GM12878 (cell line): ENCODE measurements around the gene FLT3LG. TPM values are rescaled to one million over a fixed set of nuclear protein-coding genes. Genes with fewer than 3 reads are reported as not detected.
A peak's percentile ranks its signal among the peaks of the same experiment; 100 is the strongest.

Experiments
- DPF2 ChIP-seq: fragments of 450-650 bp; IDR thresholded peaks from 2 replicates; pipeline ENCODE4 v1.6.1; 2017; ENCODE audit warnings: mild to moderate bottlenecking
- EGR1 ChIP-seq, 2 experiments: IDR thresholded peaks; 1 replicate in 1 of 2; 2 replicates in 1 of 2; pipeline ENCODE4 v1.6.1; 2011 to 2012; ENCODE audit warnings: low read depth in 2 of 2, low read length in 2 of 2, borderline replicate concordance in 1 of 2, mild to moderate bottlenecking in 1 of 2, moderate library complexity in 1 of 2
- GABPA ChIP-seq: IDR thresholded peaks from 2 replicates; pipeline ENCODE4 v1.6.1; 2014; ENCODE audit warnings: antibody characterized with exemption, low read depth, mild to moderate bottlenecking, inconsistent platforms
- HCFC1 ChIP-seq: fragments of 150-350 bp; IDR thresholded peaks from 2 replicates; pipeline ENCODE4 v1.6.1; 2014; ENCODE audit warnings: low read length
- IKZF1 ChIP-seq: fragments of 450-650 bp; conservative IDR thresholded peaks from 2 replicates; pipeline ENCODE4 v1.6.1; 2017; ENCODE audit warnings: antibody characterized with exemption, mild to moderate bottlenecking
- IRF4 ChIP-seq: IDR thresholded peaks from 2 replicates; pipeline ENCODE4 v1.6.1; 2011; ENCODE audit warnings: low read depth, low read length
- JUND ChIP-seq: IDR thresholded peaks from 2 replicates; pipeline ENCODE4 v1.6.1; 2012; ENCODE audit warnings: low read depth, mild to moderate bottlenecking, low read length, improper control_type of control experiment, moderate library complexity
- NR2C1 ChIP-seq: fragments of 450-650 bp; IDR thresholded peaks from 2 replicates; pipeline ENCODE4 v1.6.1; 2017; ENCODE audit warnings: antibody characterized with exemption, mild to moderate bottlenecking, moderate library complexity
- PBX3 ChIP-seq: IDR thresholded peaks from 2 replicates; pipeline ENCODE4 v1.6.1; 2011; ENCODE audit warnings: mild to moderate bottlenecking, low read depth, low read length, moderate library complexity; ENCODE audit not compliant: insufficient replicate concordance
- SIX5 ChIP-seq: IDR thresholded peaks from 2 replicates; pipeline ENCODE4 v1.6.1; 2011; ENCODE audit warnings: mild to moderate bottlenecking, low read depth, low read length, moderate library complexity; ENCODE audit not compliant: severe bottlenecking
- SKIL ChIP-seq: fragments of 450-650 bp; IDR thresholded peaks from 2 replicates; pipeline ENCODE4 v1.6.1; 2017; ENCODE audit warnings: mild to moderate bottlenecking, low read depth, inconsistent platforms; ENCODE audit not compliant: poor library complexity, severe bottlenecking
- YY1 ChIP-seq: IDR thresholded peaks from 2 replicates; pipeline ENCODE4 v1.6.1; 2011; ENCODE audit warnings: low read depth, mild to moderate bottlenecking, low read length
- ZBTB40 ChIP-seq: fragments of 450-650 bp; IDR thresholded peaks from 2 replicates; pipeline ENCODE4 v1.6.1; 2016; ENCODE audit warnings: mild to moderate bottlenecking, moderate library complexity, borderline replicate concordance
- polyA plus RNA-seq, 11 experiments: library from polyadenylated mRNA; depleted of rRNA in 4 of 11; unstranded in 6 of 11; stranded (reverse) in 5 of 11; fragments of >200 nt; fragmentation: Nextera tagmentation in 4 of 11; fragmentation: Illumina TruSeq in 1 of 11; extraction: Ambion mirVana in 4 of 11; extraction: Trizol in 1 of 11; gene quantifications; 1 replicate in 1 of 11; 2 replicates in 10 of 11; pipeline versions ENCODE4 v1.2.1 to v1.2.3, GENCODE V29; 2011 to 2016; ENCODE audit warnings: inconsistent platforms in 2 of 11, missing spikeins in 2 of 11, low read depth in 1 of 11
- total RNA-seq, 4 experiments: library from RNA; depleted of rRNA in 3 of 4; stranded (reverse); fragments of >200 nt in 3 of 4; fragmentation: Illumina TruSeq in 1 of 4; extraction: Trizol in 1 of 4; gene quantifications; 2 replicates each; pipeline versions ENCODE4 v1.2.1 to v1.2.3, GENCODE V29; 2013 to 2021

Gene FLT3LG
- total and polyA plus RNA-seq, 10 of the 15 experiments (the other 5 are each of a cell fraction or from before 2014, with no cell fraction given), result 0.68 to 13.1 (median 4.3) TPM

- TF ChIP-seq IRF4, result no peak
- TF ChIP-seq JUND, result no peak
- peak; percentile 16; the same call in 1 of the 2 replicates for TF ChIP-seq IKZF1
- TF ChIP-seq YY1, result peak; percentile 34; the same call in 1 of the 2 replicates
- peak; percentile 32; the same call in 1 of the 2 replicates for TF ChIP-seq NR2C1
- peak; percentile 48 for TF ChIP-seq PBX3
- TF ChIP-seq DPF2, result 0 out of 2 replicates have a peak, but pooled peaks have one; percentile 14
- peak; percentile 36; the same call in 1 of the 2 replicates for TF ChIP-seq HCFC1
- no peak for TF ChIP-seq SKIL
- TF ChIP-seq ZBTB40, result peak; percentile 75; the same call in 1 of the 2 replicates
- TF ChIP-seq GABPA, result peak; percentile 81
- peak; percentile 9 for TF ChIP-seq SIX5
- TF ChIP-seq EGR1 (IDR thresholded peaks at IDR 0.05; ENCODE audit: borderline replicate concordance in 1 of 2, low read depth in 2 of 2, low read length in 2 of 2), result no peak
- TF ChIP-seq, all 136 proteins: peak for 11
Observed at GRCh38 chr19:49458567-49458903, 15.5 kb upstream of the FLT3LG start (continued).
